ENCODE data around the gene COLQ.
"Not testable (repeated sequence)": the region's sequence is repeated elsewhere in the genome, so short reads cannot be mapped to it uniquely, and the experiment has no call there.

COLQ gene

DNA sequence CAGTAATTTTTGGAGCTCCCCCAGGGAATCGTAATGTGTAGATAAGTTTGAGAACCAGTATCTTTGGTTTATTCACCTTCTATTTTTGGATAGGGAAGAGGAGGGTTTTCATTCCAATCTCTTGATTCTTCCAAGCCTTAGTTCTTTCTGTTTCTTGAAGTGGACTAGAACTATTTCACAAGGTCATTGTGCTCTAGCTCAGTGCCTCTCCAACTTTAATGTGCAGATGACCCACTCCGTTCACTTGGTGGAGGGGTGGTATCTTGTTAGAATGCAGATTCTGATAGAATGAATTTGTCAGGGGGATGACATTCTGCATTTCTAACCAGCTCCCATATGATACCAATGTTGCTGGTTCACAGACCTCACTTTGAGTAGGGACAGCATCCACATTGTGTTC lies 35.5 kb downstream of the COLQ start:
- TF ChIP-seq, protein P1, sequence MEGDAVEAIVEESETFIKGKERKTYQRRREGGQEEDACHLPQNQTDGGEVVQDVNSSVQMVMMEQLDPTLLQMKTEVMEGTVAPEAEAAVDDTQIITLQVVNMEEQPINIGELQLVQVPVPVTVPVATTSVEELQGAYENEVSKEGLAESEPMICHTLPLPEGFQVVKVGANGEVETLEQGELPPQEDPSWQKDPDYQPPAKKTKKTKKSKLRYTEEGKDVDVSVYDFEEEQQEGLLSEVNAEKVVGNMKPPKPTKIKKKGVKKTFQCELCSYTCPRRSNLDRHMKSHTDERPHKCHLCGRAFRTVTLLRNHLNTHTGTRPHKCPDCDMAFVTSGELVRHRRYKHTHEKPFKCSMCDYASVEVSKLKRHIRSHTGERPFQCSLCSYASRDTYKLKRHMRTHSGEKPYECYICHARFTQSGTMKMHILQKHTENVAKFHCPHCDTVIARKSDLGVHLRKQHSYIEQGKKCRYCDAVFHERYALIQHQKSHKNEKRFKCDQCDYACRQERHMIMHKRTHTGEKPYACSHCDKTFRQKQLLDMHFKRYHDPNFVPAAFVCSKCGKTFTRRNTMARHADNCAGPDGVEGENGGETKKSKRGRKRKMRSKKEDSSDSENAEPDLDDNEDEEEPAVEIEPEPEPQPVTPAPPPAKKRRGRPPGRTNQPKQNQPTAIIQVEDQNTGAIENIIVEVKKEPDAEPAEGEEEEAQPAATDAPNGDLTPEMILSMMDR (IDR thresholded peaks at IDR 0.05; ENCODE audit: borderline replicate concordance, insufficient read depth, low read depth, low read length), result no peak
- H3K4me3 ChIP-seq (ENCODE audit: low read depth, low read length), result no peak overlapping the region

DNA sequence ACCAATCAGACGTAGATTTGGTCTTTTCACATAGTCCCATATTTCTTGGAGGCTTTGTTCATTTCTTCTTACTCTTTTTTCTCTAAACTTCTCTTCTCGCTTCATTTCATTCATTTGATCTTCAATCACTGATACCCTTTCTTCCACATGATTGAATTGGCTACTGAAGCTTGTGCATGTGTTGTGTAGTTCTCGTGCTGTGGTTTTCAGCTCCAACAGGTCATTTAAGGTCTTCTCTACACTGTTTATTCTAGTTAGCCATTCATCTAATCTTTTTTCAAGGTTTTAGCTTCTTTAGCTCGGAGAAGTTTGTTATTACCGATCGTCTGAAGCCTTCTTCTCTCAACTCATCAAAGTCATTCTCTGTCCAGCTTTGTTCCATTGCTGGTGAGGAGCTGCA lies 37.0 kb downstream of the COLQ start:
- not testable (repeated sequence) for H3K4me3 ChIP-seq (ENCODE audit: low read depth, low read length)

DNA sequence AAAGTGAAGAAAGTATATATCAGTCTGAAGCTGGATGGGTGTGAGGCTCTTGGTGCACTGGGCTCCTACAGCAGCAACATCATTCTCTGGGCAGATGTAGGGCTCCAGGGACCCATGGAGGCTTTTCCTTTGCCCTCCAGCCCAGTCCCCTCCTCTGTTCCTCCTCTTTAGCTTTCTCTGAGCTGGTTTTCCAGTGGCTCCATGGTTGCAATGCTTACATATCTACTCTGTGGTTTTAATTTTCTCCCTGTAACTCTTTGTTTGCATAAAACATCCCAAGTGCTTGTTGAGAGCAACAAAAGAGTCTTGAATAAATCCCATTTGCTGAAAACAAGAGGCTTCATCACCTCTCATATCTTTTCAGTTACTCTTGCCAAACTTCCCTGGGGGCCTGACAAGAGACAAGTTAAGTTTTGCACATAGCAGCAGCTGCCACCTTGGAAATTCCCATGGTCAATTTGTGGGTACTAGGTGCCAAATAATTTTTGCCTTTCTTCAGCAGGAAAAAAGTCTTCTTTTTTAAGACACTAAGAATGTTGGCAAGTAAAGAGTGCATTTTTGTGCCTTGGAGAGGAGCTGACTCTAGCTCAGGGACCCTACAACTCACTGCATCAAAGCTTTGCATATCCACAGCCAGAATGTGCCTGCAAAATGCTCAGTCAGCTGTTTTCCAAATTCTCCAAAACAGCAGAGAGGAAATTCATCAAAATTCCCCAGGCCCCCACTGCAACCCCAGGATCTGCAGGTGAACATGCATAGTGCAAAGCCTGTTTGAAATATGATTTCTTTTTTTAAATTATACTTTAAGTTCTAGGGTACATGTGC lies 41.9 kb downstream of the COLQ start:
- TF ChIP-seq, protein P1 (IDR thresholded peaks at IDR 0.05; ENCODE audit: borderline replicate concordance, insufficient read depth, low read depth, low read length), result no peak
- no peak overlapping the region for H3K4me3 ChIP-seq (ENCODE audit: low read depth, low read length)

DNA sequence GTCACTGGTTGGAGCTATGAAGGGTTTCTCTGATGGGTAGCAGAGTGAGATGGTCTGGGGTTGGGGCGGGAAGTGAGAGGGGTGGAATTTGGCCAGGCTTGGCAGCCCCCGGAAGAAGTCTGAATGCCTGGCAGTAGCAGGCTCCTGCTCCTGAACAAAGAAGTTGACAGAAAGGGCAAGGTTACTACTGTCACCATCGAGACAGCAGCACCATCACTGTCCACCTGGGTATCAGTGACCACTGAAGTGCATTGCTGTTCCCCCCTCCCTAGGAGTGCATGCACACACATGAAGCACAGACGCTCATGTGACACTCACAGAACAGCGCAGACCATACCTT lies 42.9 kb downstream of the COLQ start:
- H3K4me3 ChIP-seq (ENCODE audit: low read depth, low read length), result no peak overlapping the region

DNA sequence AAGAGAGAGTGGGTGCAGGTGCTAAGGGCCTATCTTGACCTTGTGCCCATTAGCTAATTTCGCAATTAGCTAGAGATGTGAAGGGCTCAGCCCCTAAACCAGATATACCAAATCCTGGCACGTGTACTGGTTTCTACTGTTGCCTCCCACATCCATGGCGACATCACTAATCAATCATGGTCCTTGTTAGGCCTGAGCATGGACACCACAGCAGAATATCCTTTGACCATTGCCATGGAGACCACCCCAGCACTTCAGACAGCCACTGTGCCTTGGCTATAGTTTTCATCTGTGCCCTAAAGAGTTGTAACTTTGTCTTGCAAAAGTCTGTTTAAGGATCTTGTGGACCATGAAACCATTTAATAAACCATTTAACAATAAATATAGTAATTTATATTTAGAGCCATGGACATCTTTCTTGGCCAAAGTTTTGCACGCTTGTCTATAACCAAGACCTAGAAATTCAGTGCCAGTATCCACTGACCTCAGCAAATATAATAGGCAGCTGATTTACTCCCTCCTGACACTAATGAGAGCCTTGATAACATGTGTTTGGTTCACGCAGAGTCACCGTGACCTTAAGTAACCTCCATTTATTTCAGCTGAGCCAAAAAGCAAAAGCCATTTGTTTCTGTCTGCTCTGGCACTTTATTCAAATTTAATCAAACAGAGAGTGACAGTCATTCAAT lies 43.4 kb downstream of the COLQ start:
- TF ChIP-seq, protein P1 (IDR thresholded peaks at IDR 0.05; ENCODE audit: borderline replicate concordance, insufficient read depth, low read depth, low read length), result no peak
- no peak overlapping the region for H3K4me3 ChIP-seq (ENCODE audit: low read depth, low read length)

More for the DNA sequence above, 42.9 kb downstream of the COLQ start:
- TF ChIP-seq, protein P1 (IDR thresholded peaks at IDR 0.05; ENCODE audit: borderline replicate concordance, insufficient read depth, low read depth, low read length), result no peak

- no peak overlapping the region for H3K4me3 ChIP-seq (ENCODE audit: low read depth, low read length)
- TF ChIP-seq, protein P1 (IDR thresholded peaks at IDR 0.05; ENCODE audit: borderline replicate concordance, insufficient read depth, low read depth, low read length), result no peak
Measured at GRCh38 chr3:15476378-15476777, 45.1 kb downstream of the COLQ start.

- TF ChIP-seq, protein P1 (IDR thresholded peaks at IDR 0.05; ENCODE audit: borderline replicate concordance, insufficient read depth, low read depth, low read length), result no peak
Measured at GRCh38 chr3:15475161-15475560, 46.3 kb downstream of the COLQ start.

More at GRCh38 chr3:15475161-15475560, 46.3 kb downstream of the COLQ start:
- no peak overlapping the region for H3K4me3 ChIP-seq (ENCODE audit: low read depth, low read length)

Data from GM12875 (cell line).